Osteocyte (in vitro differentiated cells): ENCODE data around the gene SPDYE1. TPM values are rescaled to one million over a fixed set of nuclear protein-coding genes. Genes with fewer than 3 reads are reported as not detected.
"Not testable (repeated sequence)": the region's sequence is repeated elsewhere in the genome, so short reads cannot be mapped to it uniquely, and the experiment has no call there.

Experiments
- DNase-seq: peaks from one replicate; pipeline ENCODE4 v3.0.0; 2021; ENCODE audit warnings: mixed read lengths; ENCODE audit not compliant: unreplicated experiment; ENCODE audit errors: extremely low spot score
- H3K27ac Mint-ChIP-seq: one replicate; pipeline ENCODE4 v1.8.0; 2021; ENCODE audit warnings: mild to moderate bottlenecking, mixed read lengths; ENCODE audit not compliant: unreplicated experiment
- H3K27me3 Mint-ChIP-seq: one replicate; pipeline ENCODE4 v1.8.0; 2021; ENCODE audit warnings: mixed read lengths; ENCODE audit not compliant: unreplicated experiment
- H3K36me3 Mint-ChIP-seq: one replicate; pipeline ENCODE4 v1.8.0; 2021; ENCODE audit warnings: mixed read lengths; ENCODE audit not compliant: unreplicated experiment
- H3K4me1 Mint-ChIP-seq: one replicate; pipeline ENCODE4 v1.8.0; 2021; ENCODE audit warnings: mixed read lengths; ENCODE audit not compliant: unreplicated experiment
- H3K4me3 Mint-ChIP-seq: one replicate; pipeline ENCODE4 v1.8.0; 2021; ENCODE audit warnings: mild to moderate bottlenecking, moderate library complexity, mixed read lengths; ENCODE audit not compliant: unreplicated experiment
- H3K9me3 Mint-ChIP-seq: one replicate; pipeline ENCODE4 v1.8.0; 2021; ENCODE audit warnings: mixed read lengths; ENCODE audit not compliant: unreplicated experiment
- CTCF ChIP-seq: fragments of 200-600 bp; sonication (generic); IDR thresholded peaks from 2 replicates; pipeline ENCODE4 v1.5.0; 2021; ENCODE audit warnings: antibody characterized with exemption, mild to moderate bottlenecking, moderate library complexity
- total RNA-seq: library from RNA; stranded (reverse); gene quantifications from 2 replicates; pipeline ENCODE4 v1.2.1, GENCODE V29; 2021

SPDYE1 gene
- total RNA-seq, 1 donor from 2014 or later = not detected

DNA sequence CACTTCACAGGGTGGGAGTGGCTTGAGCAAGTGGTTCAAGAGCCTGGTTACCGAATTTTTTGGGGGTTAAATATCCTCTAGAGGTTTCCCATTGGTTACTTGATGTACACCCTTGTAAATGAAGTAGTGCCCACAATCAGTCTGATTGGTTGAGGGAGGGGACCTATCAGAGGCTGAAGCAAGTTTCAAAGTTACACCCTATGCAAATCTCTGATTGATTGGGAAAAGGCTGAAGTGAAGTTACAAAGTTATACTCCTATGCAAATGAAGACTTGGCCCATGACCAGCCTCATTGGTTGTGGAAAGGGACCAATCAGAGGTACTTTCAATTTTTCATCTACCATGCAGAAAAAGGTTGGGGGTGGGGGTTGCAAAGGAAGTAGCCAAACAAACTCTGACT, 36.8 kb upstream of the SPDYE1 start:
- Mint-ChIP-seq H3K4me1 (no peaks in the 10 kb centered on the region), H3K36me3 (peaks cover 8% of the 10 kb centered on the region), H3K27ac (no peak overlapping the region), H3K4me3 (no peak overlapping the region), H3K27me3 (no peaks in the 10 kb centered on the region), H3K9me3 (no peaks in the 10 kb centered on the region)
- no peak for TF ChIP-seq CTCF
- DNase-seq = no peak

DNA sequence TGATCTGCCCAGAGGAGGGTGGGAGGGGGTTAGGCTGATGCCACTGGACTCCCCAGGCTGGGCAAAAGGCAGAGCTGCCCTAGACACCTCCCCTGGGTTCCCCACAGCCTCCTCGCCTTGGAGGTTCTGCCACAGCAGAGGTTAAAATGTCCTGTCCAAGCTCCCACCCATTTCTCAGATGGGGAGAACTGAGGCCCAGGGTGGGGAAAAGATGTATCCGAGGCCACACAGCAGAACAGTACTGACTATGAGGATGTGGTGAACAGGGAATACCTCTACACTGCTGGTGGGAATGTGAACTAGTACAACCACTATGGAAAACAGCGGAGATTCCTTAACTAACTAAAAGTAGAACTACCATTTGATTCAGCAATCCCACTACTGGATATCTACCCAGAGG, 31.3 kb upstream of the SPDYE1 start:
- H3K36me3 Mint-ChIP-seq, H3K4me1 Mint-ChIP-seq, H3K27ac Mint-ChIP-seq, H3K9me3 Mint-ChIP-seq, H3K4me3 Mint-ChIP-seq, H3K27me3 Mint-ChIP-seq, DNase-seq: not testable (repeated sequence)

DNA sequence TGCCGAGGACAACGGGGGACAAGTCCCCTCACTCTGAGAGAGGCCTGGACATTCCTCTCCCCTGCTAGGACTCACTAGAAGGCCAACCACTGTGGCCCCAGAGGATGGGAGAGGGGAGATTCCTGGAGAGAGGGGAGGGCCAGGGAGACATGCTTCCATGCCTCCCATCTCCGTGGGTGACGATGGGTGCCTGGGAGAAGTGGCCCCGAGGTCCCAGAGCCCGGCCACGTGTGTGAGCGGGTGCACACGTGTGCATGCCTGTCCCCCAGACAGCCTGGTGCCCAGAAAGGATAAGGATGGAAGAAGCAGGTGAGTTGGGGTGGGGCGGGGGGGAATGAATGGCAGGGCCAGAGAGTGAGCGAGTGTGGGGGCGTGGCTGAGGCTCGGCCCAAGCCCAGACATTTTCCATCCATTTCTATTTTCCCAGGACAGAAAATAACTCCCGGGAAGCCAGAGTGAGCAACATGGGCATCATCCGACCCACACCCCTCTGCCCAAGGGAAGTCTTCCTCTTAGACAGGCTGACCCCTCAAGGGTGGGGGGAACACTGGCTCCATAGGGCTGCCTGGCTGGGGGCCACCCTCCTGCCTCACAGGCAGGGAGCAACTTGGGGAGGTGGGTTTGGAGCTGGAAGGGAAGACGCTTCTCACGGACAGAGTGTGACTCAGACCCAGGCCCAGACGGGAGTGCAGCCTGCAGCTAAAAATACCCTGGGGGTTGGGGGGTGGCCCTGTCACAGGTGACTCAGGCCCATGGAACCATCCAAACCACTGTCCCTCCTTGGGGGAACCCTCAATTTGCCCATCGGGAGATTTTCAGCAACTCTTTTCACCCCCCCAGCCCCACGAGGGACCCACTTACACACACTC, 29.3 kb upstream of the SPDYE1 start:
- H3K36me3 Mint-ChIP-seq, H3K9me3 Mint-ChIP-seq, H3K4me1 Mint-ChIP-seq, H3K4me3 Mint-ChIP-seq, H3K27ac Mint-ChIP-seq, H3K27me3 Mint-ChIP-seq, DNase-seq: not testable (repeated sequence)

DNA sequence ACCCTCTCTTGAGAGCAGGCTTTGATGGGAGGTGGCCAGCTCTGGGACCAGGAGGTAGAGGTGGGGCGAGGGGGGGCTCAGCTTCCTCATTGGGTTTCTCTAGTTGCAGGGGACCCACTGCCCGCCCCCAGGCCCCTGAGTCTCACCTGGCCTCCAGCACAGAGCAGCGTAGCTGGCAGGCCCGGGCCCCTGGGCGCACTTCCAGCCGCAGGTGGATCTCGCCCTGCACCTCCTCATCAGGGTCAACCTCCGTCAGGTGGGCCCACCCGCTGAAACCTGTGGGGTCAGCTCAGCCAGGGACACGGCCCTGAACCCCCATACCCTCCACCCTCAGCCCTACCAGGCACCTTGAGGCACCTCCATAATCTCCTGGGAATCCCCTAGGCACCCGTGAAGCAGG, 28.1 kb upstream of the SPDYE1 start:
- H3K27ac Mint-ChIP-seq, H3K9me3 Mint-ChIP-seq, H3K36me3 Mint-ChIP-seq, DNase-seq, H3K4me1 Mint-ChIP-seq, H3K27me3 Mint-ChIP-seq, H3K4me3 Mint-ChIP-seq: not testable (repeated sequence)

DNA sequence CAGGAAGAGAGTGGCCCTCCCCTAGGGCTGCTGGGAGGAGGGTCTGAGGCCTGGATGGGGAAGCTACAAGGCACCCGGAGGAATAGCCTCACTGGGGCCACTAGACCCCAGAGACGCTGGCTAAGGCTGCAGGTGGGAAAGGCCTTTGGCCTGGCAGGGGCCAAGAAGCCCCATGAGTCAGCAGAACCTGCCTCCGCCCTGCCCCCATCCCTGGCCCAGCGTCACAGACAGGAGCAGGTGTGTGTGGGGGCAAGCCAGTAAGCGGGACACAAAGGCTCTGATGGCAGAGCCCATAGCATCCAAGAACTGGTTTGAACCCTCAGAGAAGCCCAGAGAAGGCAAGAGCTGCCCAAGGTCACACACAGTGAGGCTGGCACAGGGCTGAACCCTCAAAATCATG, 27.0 kb upstream of the SPDYE1 start:
- H3K36me3 Mint-ChIP-seq, H3K27ac Mint-ChIP-seq, H3K27me3 Mint-ChIP-seq, H3K9me3 Mint-ChIP-seq, H3K4me1 Mint-ChIP-seq, H3K4me3 Mint-ChIP-seq, DNase-seq: not testable (repeated sequence)

DNA sequence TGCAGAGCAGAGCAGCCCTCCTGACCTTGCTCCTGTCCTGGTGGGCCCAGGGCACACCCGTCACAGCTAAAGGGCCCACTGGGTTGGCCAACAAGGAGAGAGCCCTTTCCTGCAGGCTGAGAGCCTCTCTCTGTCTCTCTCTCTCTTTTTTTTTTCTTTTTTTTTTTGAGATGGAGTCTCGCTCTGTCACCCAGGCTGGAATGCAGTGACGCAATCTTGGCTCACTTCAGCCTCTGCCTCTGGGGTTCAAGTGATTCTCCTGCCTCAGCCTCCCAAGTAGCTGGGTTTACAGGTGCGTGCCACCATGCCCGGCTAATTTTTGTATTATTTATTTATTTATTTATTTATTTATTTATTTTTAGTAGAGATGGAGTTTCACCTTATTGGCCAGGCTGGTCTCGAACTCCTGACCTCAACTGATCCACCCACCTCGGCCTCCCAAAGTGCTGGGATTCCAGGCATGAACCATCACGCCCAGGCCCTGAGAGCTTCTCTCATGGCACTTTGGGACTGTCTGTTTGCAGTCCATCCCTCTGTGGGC, 23.6 kb upstream of the SPDYE1 start:
- not testable (repeated sequence) for H3K4me3 Mint-ChIP-seq, H3K27ac Mint-ChIP-seq, DNase-seq, H3K27me3 Mint-ChIP-seq, H3K4me1 Mint-ChIP-seq, H3K9me3 Mint-ChIP-seq, H3K36me3 Mint-ChIP-seq

- not testable (repeated sequence) for H3K27ac Mint-ChIP-seq, DNase-seq, H3K4me1 Mint-ChIP-seq, H3K9me3 Mint-ChIP-seq, H3K27me3 Mint-ChIP-seq, H3K4me3 Mint-ChIP-seq, H3K36me3 Mint-ChIP-seq
Measured at GRCh38 chr7:43974725-43975482, 22.8 kb upstream of the SPDYE1 start.

DNA sequence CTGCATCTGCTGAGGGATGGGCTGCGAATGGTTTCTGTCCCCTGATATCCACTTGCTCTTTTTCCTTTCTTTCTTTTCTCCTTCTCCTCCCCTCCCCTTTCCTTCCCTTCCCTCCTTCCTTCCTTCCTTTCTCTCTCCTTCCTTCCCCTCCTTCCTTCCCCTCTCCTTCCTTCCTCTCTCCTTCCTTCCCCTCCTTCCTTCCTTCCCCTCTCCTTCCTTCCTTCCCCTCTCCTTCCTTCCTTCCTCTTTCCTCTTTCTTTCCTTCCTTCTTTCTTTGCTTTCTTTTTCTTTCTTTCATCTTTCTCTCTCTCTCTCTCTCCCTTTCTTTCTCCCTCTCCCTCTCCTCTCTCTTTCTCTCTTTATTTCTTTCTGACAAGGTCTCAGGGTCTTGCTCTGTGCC, 20.2 kb upstream of the SPDYE1 start:
- Mint-ChIP-seq H3K4me1 (no peaks in the 10 kb centered on the region), H3K4me3 (no peak overlapping the region), H3K27ac (no peak overlapping the region), H3K27me3 (no peaks in the 10 kb centered on the region), H3K9me3 (no peaks in the 10 kb centered on the region), H3K36me3 (peaks cover 3% of the 10 kb centered on the region)
- TF ChIP-seq CTCF = no peak
- no peak for DNase-seq

- H3K27ac Mint-ChIP-seq, H3K9me3 Mint-ChIP-seq, DNase-seq, H3K27me3 Mint-ChIP-seq, H3K36me3 Mint-ChIP-seq, H3K4me3 Mint-ChIP-seq, H3K4me1 Mint-ChIP-seq: not testable (repeated sequence)
Measured at GRCh38 chr7:43978102-43978501, 19.6 kb upstream of the SPDYE1 start.

DNA sequence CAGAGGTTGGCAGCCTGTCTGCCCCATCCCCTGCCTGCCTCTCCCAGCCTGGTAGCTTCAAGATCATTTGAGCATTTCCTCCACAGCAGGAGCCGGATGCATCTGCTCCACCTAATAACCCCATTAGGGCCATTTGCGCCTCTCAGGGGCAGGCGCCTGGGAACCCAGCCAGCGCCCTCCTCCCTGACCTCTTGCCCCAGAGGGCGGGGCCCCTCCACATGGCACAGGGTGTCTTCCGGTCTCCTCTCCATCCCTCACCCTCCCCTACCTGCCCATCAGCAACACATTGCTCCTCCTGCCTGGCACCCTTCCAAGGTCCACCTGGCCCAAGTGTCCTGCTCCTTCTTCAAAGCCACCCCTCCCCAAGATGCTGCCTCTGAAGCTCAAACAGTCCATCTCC, 14.8 kb upstream of the SPDYE1 start:
- not testable (repeated sequence) for H3K4me3 Mint-ChIP-seq, H3K9me3 Mint-ChIP-seq, H3K27me3 Mint-ChIP-seq

More for the DNA sequence above, 14.8 kb upstream of the SPDYE1 start:
- H3K4me1 Mint-ChIP-seq, H3K36me3 Mint-ChIP-seq, DNase-seq, H3K27ac Mint-ChIP-seq: not testable (repeated sequence)
